GM19023 (cell line): ENCODE measurements around the gene FLOT2.
"Not testable (repeated sequence)": the region's sequence is repeated elsewhere in the genome, so short reads cannot be mapped to it uniquely, and the experiment has no call there.

ENCODE experiments used
- ATAC-seq: cut with Tn5 transposase; IDR thresholded peaks from one replicate; pipeline ENCODE4 v1.9.1; 2021; ENCODE audit warnings: mild to moderate bottlenecking, moderate library complexity; ENCODE audit not compliant: unreplicated experiment

The FLOT2 gene

GRCh38 chr17:28917029-28917428, 19.5 kb upstream of the FLOT2 start:
- no peak for ATAC-seq

- no peak for ATAC-seq
These were observed 18.9 kb upstream of the FLOT2 start for GRCh38 chr17:28916302-28916934.

GRCh38 chr17:28912938-28913333, 15.4 kb upstream of the FLOT2 start:
- no peak for ATAC-seq

GRCh38 chr17:28912281-28912937, 14.9 kb upstream of the FLOT2 start:
- no peak for ATAC-seq

GRCh38 chr17:28911411-28912045, 14.0 kb upstream of the FLOT2 start:
- no peak for ATAC-seq

- no peak for ATAC-seq
These were observed 13.0 kb upstream of the FLOT2 start for GRCh38 chr17:28910534-28910933.

- no peak for ATAC-seq
These were observed 11.2 kb upstream of the FLOT2 start for GRCh38 chr17:28908640-28909167.

GRCh38 chr17:28907709-28908475, 10.4 kb upstream of the FLOT2 start:
- no peak for ATAC-seq

- no peak for ATAC-seq
These were observed 9.3 kb upstream of the FLOT2 start for GRCh38 chr17:28906706-28907438.

GRCh38 chr17:28906276-28906675, 8.7 kb upstream of the FLOT2 start:
- ATAC-seq = no peak

- ATAC-seq = no peak
These were observed 7.3 kb upstream of the FLOT2 start for GRCh38 chr17:28904800-28905199.

- not testable (repeated sequence) for ATAC-seq
These were observed 6.0 kb upstream of the FLOT2 start for GRCh38 chr17:28903546-28903841.

- ATAC-seq = peak; percentile 88
These were observed 5.4 kb upstream of the FLOT2 start, which contains the start of gene DHRS13 for GRCh38 chr17:28902819-28903545. DHRS13 (minus strand) TSS chr17:28903079; CDS start chr17:28902944, 135 bp downstream.

- peak; percentile 31 for ATAC-seq
These were observed 4.6 kb upstream of the FLOT2 start for GRCh38 chr17:28901866-28902818.

- ATAC-seq = no peak
These were observed 3.6 kb upstream of the FLOT2 start for GRCh38 chr17:28900986-28901726.

- no peak for ATAC-seq
These were observed 1.8 kb upstream of the FLOT2 start for GRCh38 chr17:28899212-28899815.

GRCh38 chr17:28898527-28898955, 1.0 kb upstream of the FLOT2 start:
- no peak for ATAC-seq
